GM21737 (cell line): ENCODE results near the gene PCDH19.

Experiments used
- ATAC-seq: cut with Tn5 transposase; IDR thresholded peaks from one replicate; pipeline ENCODE4 v1.9.1; 2021; ENCODE audit warnings: mild to moderate bottlenecking, moderate library complexity; ENCODE audit not compliant: unreplicated experiment

The PCDH19 gene

GRCh38 chrX:100315566-100315965 is 94.5 kb downstream of the PCDH19 start:
- no peak for ATAC-seq

- ATAC-seq: no peak
These were observed 110.5 kb downstream of the PCDH19 start for GRCh38 chrX:100299559-100299958.

GRCh38 chrX:100297728-100298127 is 112.3 kb downstream of the PCDH19 start:
- ATAC-seq: no peak

GRCh38 chrX:100296183-100296753 is 113.8 kb downstream of the PCDH19 start:
- no peak for ATAC-seq

GRCh38 chrX:100294965-100295364 is 115.1 kb downstream of the PCDH19 start:
- ATAC-seq: no peak

GRCh38 chrX:100289066-100289558 is 121.0 kb downstream of the PCDH19 start:
- ATAC-seq: no peak

GRCh38 chrX:100277231-100277630 is 132.8 kb downstream of the PCDH19 start:
- ATAC-seq: no peak

- ATAC-seq: no peak
These were observed 135.2 kb downstream of the PCDH19 start for GRCh38 chrX:100274916-100275315.

- no peak for ATAC-seq
These were observed 144.9 kb downstream of the PCDH19 start for GRCh38 chrX:100265179-100265578.

GRCh38 chrX:100264200-100264599 is 145.9 kb downstream of the PCDH19 start:
- ATAC-seq: no peak

GRCh38 chrX:100263650-100264049 is 146.4 kb downstream of the PCDH19 start:
- ATAC-seq: no peak

- ATAC-seq: no peak
These were observed 161.1 kb downstream of the PCDH19 start for GRCh38 chrX:100248885-100249493.

GRCh38 chrX:100247826-100248225 is 162.2 kb downstream of the PCDH19 start:
- no peak for ATAC-seq

GRCh38 chrX:100244681-100245080 is 165.4 kb downstream of the PCDH19 start:
- ATAC-seq: no peak
